ENCODE data around the gene PRPS2.

PRPS2 gene

GRCh38 chrX:12791257-12792228, at the start of gene PRPS2:
TSS of gene PRPS2 (plus strand) at chrX:12791412. CDS start at chrX:12791498, 86 bp downstream.
- peak; percentile 35 for DNase-seq

- no peak for DNase-seq
These were observed 49.8 kb upstream of the PRPS2 start for GRCh38 chrX:12741416-12741815.

- DNase-seq = no peak
These were observed 43.8 kb upstream of the PRPS2 start for GRCh38 chrX:12747433-12747832.

- no peak for DNase-seq
These were observed 39.3 kb upstream of the PRPS2 start for GRCh38 chrX:12751887-12752286.

GRCh38 chrX:12753366-12753765, 37.8 kb upstream of the PRPS2 start:
- DNase-seq = no peak

GRCh38 chrX:12758291-12758690, 32.9 kb upstream of the PRPS2 start:
- no peak for DNase-seq

GRCh38 chrX:12767856-12768255, 23.4 kb upstream of the PRPS2 start:
- DNase-seq = peak; percentile 67

- DNase-seq = no peak
These were observed 22.7 kb upstream of the PRPS2 start for GRCh38 chrX:12768491-12768890.

GRCh38 chrX:12770440-12770839, 20.8 kb upstream of the PRPS2 start:
- peak; percentile 8 for DNase-seq

GRCh38 chrX:12771445-12772069, 19.7 kb upstream of the PRPS2 start:
- DNase-seq = peak; percentile 1

- no peak for DNase-seq
These were observed 13.5 kb upstream of the PRPS2 start for GRCh38 chrX:12777670-12778069.

GRCh38 chrX:12779534-12779933, 11.7 kb upstream of the PRPS2 start:
- DNase-seq = no peak

- DNase-seq = no peak
These were observed 2.6 kb upstream of the PRPS2 start for GRCh38 chrX:12788645-12789044.

GRCh38 chrX:12789976-12790375, 1.2 kb upstream of the PRPS2 start:
- DNase-seq = no peak

GRCh38 chrX:12790885-12791256, 341 bp upstream of the PRPS2 start:
- DNase-seq = no peak

GRCh38 chrX:12792711-12793110, 1.5 kb downstream of the PRPS2 start:
- no peak for DNase-seq

GRCh38 chrX:12794654-12795053, 3.4 kb downstream of the PRPS2 start:
- DNase-seq = no peak

GRCh38 chrX:12798601-12799000, 7.4 kb downstream of the PRPS2 start:
- no peak for DNase-seq

- DNase-seq = no peak
These were observed 7.9 kb downstream of the PRPS2 start for GRCh38 chrX:12799118-12799517.

GRCh38 chrX:12802741-12803140, 11.5 kb downstream of the PRPS2 start:
- DNase-seq = no peak

GRCh38 chrX:12804655-12805054, 13.4 kb downstream of the PRPS2 start:
- DNase-seq = peak; percentile 3

GRCh38 chrX:12805333-12805732, 14.1 kb downstream of the PRPS2 start:
- DNase-seq = no peak

GRCh38 chrX:12811658-12812057, 20.4 kb downstream of the PRPS2 start:
- DNase-seq = no peak

GRCh38 chrX:12814420-12814819, 23.2 kb downstream of the PRPS2 start:
- peak; percentile 4 for DNase-seq

All from COR-L47 (cell line).